ENCODE measurements around the gene ABCA12. TPM values are rescaled to one million over a fixed set of nuclear protein-coding genes. Genes with fewer than 3 reads are reported as not detected.

ABCA12 gene
- total RNA-seq, 6 experiments from 2014 or later: 0.05 to 0.38 (median 0.08) TPM; not detected in 1

- no peak for TF ChIP-seq CTCF (IDR thresholded peaks at IDR 0.05)
- H3K36me3 Mint-ChIP-seq (ENCODE audit: low read depth): no peaks in the 10 kb centered on the region
- peaks cover 21% of the 10 kb centered on the region for H3K4me1 Mint-ChIP-seq (ENCODE audit: low read depth)
- peak overlapping the region; percentile 64 for H3K27ac Mint-ChIP-seq
- H3K4me3 Mint-ChIP-seq: no peak overlapping the region
- DNase-seq: no peak
- H3K27me3 Mint-ChIP-seq (ENCODE audit: insufficient read depth): peaks cover 1% of the 10 kb centered on the region; the same call in 1 of the 2 replicates
- no peaks in the 10 kb centered on the region for H3K9me3 Mint-ChIP-seq
Observed at GRCh38 chr2:215027779-215028178, 110.6 kb downstream of the ABCA12 start.

- Mint-ChIP-seq H3K27ac (no peak overlapping the region), H3K36me3 (ENCODE audit: low read depth) (no peaks in the 10 kb centered on the region), H3K4me1 (ENCODE audit: low read depth) (peaks cover 20% of the 10 kb centered on the region), H3K27me3 (ENCODE audit: insufficient read depth) (no peaks in the 10 kb centered on the region), H3K4me3 (no peak overlapping the region), H3K9me3 (no peaks in the 10 kb centered on the region)
- DNase-seq: no peak
- TF ChIP-seq CTCF (IDR thresholded peaks at IDR 0.05): no peak
Observed at GRCh38 chr2:215022910-215023309, 115.5 kb downstream of the ABCA12 start.

- Mint-ChIP-seq H3K9me3 (no peaks in the 10 kb centered on the region), H3K36me3 (ENCODE audit: low read depth) (no peaks in the 10 kb centered on the region), H3K27me3 (ENCODE audit: insufficient read depth) (no peaks in the 10 kb centered on the region), H3K4me3 (no peak overlapping the region), H3K27ac (no peak overlapping the region), H3K4me1 (ENCODE audit: low read depth) (peaks cover 15% of the 10 kb centered on the region)
- peak; percentile 31 for DNase-seq
- no peak for TF ChIP-seq CTCF (IDR thresholded peaks at IDR 0.05)
Observed at GRCh38 chr2:215022418-215022817, 116.0 kb downstream of the ABCA12 start.

GRCh38 chr2:215020283-215020682, 118.1 kb downstream of the ABCA12 start:
- Mint-ChIP-seq H3K27ac (no peak overlapping the region), H3K4me1 (ENCODE audit: low read depth) (peaks cover 15% of the 10 kb centered on the region), H3K4me3 (no peak overlapping the region), H3K9me3 (no peaks in the 10 kb centered on the region), H3K27me3 (ENCODE audit: insufficient read depth) (no peaks in the 10 kb centered on the region), H3K36me3 (ENCODE audit: low read depth) (no peaks in the 10 kb centered on the region)
- TF ChIP-seq CTCF (IDR thresholded peaks at IDR 0.05): no peak
- DNase-seq: no peak

- H3K4me1 Mint-ChIP-seq (ENCODE audit: low read depth): peaks cover 15% of the 10 kb centered on the region
- no peaks in the 10 kb centered on the region for H3K9me3 Mint-ChIP-seq
- no peaks in the 10 kb centered on the region for H3K27me3 Mint-ChIP-seq (ENCODE audit: insufficient read depth)
- no peak overlapping the region for H3K27ac Mint-ChIP-seq
- peak overlapping the region; percentile 46; the same call in 1 of the 2 replicates for H3K4me3 Mint-ChIP-seq
- DNase-seq: no peak
- TF ChIP-seq CTCF (IDR thresholded peaks at IDR 0.05): no peak
- H3K36me3 Mint-ChIP-seq (ENCODE audit: low read depth): no peaks in the 10 kb centered on the region
Observed at GRCh38 chr2:215019521-215020145, 118.8 kb downstream of the ABCA12 start.

All from HFFc6 (cell line).